Cerebellar cortex (tissue), 1 donor: ENCODE results near the gene ZDHHC11.
"Not testable (repeated sequence)": the region's sequence is repeated elsewhere in the genome, so short reads cannot be mapped to it uniquely, and the experiment has no call there.

Source experiments
- DNase-seq: peaks from one replicate; pipeline ENCODE4 v3.0.0-alpha.2; 2015; ENCODE audit warnings: low spot score

Gene ZDHHC11

GRCh38 chr5:801472-801871 lies 49.3 kb downstream of the ZDHHC11 start:
- DNase-seq, result no peak

- DNase-seq, result not testable (repeated sequence)
Observed at GRCh38 chr5:801055-801454, 49.7 kb downstream of the ZDHHC11 start.

GRCh38 chr5:798505-799138 lies 52.2 kb downstream of the ZDHHC11 start:
- not testable (repeated sequence) for DNase-seq

GRCh38 chr5:797986-798385 lies 52.8 kb downstream of the ZDHHC11 start:
- not testable (repeated sequence) for DNase-seq

- DNase-seq, result not testable (repeated sequence)
Observed at GRCh38 chr5:795873-796272, 54.9 kb downstream of the ZDHHC11 start.

- DNase-seq, result not testable (repeated sequence)
Observed at GRCh38 chr5:794948-795347, 55.8 kb downstream of the ZDHHC11 start.

GRCh38 chr5:788703-789102 lies 62.1 kb downstream of the ZDHHC11 start:
- not testable (repeated sequence) for DNase-seq

- not testable (repeated sequence) for DNase-seq
Observed at GRCh38 chr5:787857-788233, 62.9 kb downstream of the ZDHHC11 start.

GRCh38 chr5:787224-787856 lies 63.4 kb downstream of the ZDHHC11 start:
- DNase-seq, result not testable (repeated sequence)

GRCh38 chr5:785181-785705 lies 65.5 kb downstream of the ZDHHC11 start:
- not testable (repeated sequence) for DNase-seq

- peak; percentile 91 for DNase-seq
Observed at GRCh38 chr5:784428-785177, 66.2 kb downstream of the ZDHHC11 start, which contains the start of gene ZDHHC11B. ZDHHC11B (minus strand) TSS chr5:784729; CDS start chr5:766919, 17,810 bp downstream.

- peak; percentile 44 for DNase-seq
Observed at GRCh38 chr5:783881-784427, 66.8 kb downstream of the ZDHHC11 start.

- DNase-seq, result not testable (repeated sequence)
Observed at GRCh38 chr5:783049-783802, 67.6 kb downstream of the ZDHHC11 start.

- DNase-seq, result not testable (repeated sequence)
Observed at GRCh38 chr5:782356-782755, 68.4 kb downstream of the ZDHHC11 start.

- DNase-seq, result not testable (repeated sequence)
Observed at GRCh38 chr5:780571-780970, 70.2 kb downstream of the ZDHHC11 start.

- DNase-seq, result not testable (repeated sequence)
Observed at GRCh38 chr5:778967-779366, 71.8 kb downstream of the ZDHHC11 start.

- DNase-seq, result not testable (repeated sequence)
Observed at GRCh38 chr5:778421-778820, 72.4 kb downstream of the ZDHHC11 start.

- no peak for DNase-seq
Observed at GRCh38 chr5:777756-778161, 73.0 kb downstream of the ZDHHC11 start.

- no peak for DNase-seq
Observed at GRCh38 chr5:776862-777711, 73.7 kb downstream of the ZDHHC11 start.
